ENCODE measurements around the gene TP53I3.
"Not testable (repeated sequence)": the region's sequence is repeated elsewhere in the genome, so short reads cannot be mapped to it uniquely, and the experiment has no call there.

Gene TP53I3

GRCh38 chr2:24084386-24085199 is at the start of gene TP53I3:
TSS of gene TP53I3 (minus strand) at chr2:24084834. CDS start at chr2:24084326, 508 bp downstream.
- DNase-seq (ENCODE audit: extremely low spot score, insufficient read length, low read depth) (peak; percentile 75), FAIRE-seq (peak; percentile 64)

- FAIRE-seq (no peak), DNase-seq (ENCODE audit: extremely low spot score, insufficient read length, low read depth) (no peak)
Observed at GRCh38 chr2:24132543-24132942, 47.9 kb upstream of the TP53I3 start.

DNA sequence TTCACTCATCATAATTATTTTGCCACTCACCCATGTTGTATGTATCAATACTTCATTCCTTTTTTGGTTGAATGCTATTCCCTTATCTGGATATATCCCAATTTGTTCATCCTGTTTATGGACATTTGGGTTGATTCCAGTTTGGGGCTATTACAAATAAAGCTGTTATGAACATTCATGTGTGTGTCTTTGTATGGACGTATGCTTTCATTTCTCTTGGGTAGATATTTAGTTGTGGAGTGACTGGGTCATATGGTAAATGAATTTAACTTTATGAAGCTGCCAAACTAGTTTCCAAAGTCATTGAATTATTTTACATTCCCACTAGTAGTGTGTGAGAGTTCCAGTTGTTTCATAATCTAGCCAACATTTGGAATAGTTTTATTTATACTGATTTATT is 41.3 kb upstream of the TP53I3 start:
- FAIRE-seq, result no peak
- no peak for DNase-seq (ENCODE audit: extremely low spot score, insufficient read length, low read depth)

GRCh38 chr2:24123922-24124580 is 39.4 kb upstream of the TP53I3 start:
- FAIRE-seq (peak; percentile 60), DNase-seq (ENCODE audit: extremely low spot score, insufficient read length, low read depth) (no peak)

DNA sequence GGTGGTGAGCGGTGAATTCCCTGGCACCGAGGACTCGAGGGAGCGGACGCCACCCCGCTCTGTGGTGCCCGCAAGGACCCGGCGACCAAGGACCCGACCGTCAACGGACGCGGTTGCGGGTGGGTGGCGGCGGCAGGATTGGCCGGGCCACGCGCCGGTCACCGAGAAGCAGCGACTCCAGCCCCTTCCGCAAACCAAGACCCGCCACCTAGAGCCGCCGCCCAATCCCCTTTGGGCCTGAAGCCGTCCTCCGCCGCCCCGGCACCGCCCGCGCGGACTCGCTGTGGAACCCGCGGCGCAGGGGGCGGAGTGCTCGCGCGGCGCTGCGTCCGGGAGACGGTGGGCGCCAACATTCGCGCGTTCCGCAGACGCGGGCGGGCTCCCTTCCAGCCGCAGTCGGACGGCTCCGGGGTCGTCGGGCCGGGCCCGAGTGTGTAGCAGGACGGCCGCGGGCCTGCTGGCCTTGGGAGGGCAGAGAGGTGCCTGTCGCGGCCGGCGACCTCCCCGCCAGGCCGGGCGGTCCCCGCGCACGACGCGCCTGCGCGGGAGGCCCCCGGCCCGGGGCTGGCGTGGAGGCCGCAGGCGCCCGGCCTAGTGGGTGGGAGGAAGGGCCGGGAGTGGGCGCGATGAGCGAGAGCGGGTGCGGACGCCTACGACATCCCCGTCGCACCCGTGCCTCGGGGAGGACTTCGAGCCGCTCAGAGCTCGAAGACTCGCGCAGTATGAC is 38.7 kb upstream of the TP53I3 start, which contains the start of the genes FAM228B and PFN4:
FAM228B (plus strand) TSS at position 275 of the 727 bp plus-strand sequence. CDS start 893 bp downstream, outside the sequence.
PFN4 (minus strand) TSS at position 140 of the 727 bp plus-strand sequence. CDS start 799 bp downstream, outside the sequence.
- FAIRE-seq (peak; percentile 83), DNase-seq (ENCODE audit: extremely low spot score, insufficient read length, low read depth) (peak; percentile 89)

DNA sequence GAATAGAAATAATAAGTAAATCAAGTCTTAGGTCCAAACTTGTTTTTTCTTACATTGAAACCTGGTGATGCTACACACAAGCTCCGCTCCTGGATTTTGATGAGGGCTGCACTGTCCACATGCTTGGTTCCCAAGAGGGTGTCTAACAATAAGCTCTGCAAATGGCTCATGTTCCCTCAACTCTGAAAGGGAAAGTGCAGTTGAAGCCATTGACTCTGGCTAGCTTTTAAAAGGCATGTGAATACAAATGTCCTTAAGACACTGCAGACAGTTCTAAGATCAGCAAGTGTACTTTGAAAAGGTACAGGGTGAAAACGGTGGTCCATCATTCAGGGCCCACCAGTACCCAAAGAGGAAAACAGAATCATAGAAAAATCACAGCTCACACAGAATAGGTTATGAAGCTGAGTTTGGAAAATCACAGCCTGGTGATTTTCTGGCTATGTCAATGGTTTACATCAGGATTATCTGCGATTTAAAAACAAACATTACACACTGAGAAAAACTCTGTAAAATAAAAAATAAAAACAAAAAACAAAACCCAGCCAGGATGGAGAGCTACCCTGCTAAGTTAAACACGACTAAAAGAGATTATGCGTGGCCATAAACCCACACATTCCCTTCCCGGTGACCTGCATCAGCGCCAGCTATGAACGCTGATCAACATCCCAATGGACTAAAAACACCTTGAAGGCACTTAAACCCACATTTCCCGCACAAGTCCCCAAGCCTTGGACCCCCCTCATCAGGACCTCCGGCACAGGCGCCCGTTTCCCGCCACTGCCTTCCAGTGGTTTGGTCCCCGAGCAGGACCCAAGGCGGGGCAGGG is 37.9 kb upstream of the TP53I3 start:
- FAIRE-seq (peak; percentile 38), DNase-seq (ENCODE audit: extremely low spot score, insufficient read length, low read depth) (no peak)

DNA sequence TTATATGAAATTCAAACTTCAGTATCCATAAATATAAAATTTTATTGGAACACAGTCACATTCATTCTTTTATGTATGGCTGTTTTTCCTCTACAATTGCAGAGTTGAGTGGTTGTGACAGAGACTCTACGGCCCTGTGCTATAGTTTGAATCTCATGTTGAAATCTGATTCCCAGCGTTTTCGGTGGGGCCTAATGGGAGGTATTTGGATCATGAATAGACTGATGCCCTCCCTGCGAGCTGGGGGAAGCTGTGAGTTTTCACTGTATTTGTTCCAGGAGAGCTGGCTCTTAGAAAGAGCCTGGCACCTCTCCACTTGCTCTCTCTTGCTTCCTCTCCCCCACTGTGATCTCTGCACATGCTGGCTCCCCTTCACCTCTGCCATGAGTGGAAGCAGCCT is 36.8 kb upstream of the TP53I3 start:
- DNase-seq (ENCODE audit: extremely low spot score, insufficient read length, low read depth), result no peak
- no peak for FAIRE-seq

DNA sequence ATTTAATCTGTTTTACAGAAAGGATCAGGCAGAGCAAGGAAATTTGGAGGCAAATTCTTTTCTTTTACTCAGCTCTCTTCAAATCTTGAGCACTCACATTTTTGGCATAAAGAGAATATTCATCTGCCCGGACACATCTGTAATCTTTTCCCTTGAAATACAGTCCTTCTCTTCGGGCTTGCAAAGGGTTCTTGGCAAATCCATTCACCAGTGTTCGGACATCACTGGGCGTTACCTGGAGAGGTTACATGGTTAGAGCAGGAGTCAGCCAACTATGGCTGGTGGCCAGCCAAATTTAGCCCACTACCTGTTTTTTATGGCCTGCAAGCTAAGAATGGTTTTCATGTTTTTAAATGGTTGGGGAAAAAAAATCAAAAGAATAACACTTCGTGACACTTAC is 36.4 kb upstream of the TP53I3 start:
- no peak for DNase-seq (ENCODE audit: extremely low spot score, insufficient read length, low read depth)

GRCh38 chr2:24117902-24118301 is 33.3 kb upstream of the TP53I3 start:
- DNase-seq (ENCODE audit: extremely low spot score, insufficient read length, low read depth) (no peak), FAIRE-seq (no peak)

More for the DNA sequence above, 36.4 kb upstream of the TP53I3 start:
- no peak for FAIRE-seq

DNA sequence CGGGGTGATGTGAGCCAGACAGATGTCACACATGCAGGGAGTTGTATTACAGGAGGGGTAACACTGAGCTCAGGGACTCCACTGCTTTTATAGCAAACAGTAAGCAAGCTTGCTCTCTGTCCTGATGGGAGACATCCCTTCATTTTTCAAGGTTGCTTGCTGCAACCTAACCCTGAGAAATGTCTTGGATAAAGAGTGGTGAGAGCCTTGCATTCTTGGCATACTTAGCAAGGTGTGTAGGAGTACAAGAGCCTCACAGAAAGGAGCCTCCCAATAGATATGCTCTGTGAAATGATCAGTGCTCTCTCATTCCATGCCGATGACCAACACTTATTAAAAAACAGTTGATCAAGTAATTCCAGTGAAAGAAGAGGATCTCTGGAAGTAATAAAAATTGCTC is 30.4 kb upstream of the TP53I3 start:
- no peak for DNase-seq (ENCODE audit: extremely low spot score, insufficient read length, low read depth)
- FAIRE-seq, result no peak

DNA sequence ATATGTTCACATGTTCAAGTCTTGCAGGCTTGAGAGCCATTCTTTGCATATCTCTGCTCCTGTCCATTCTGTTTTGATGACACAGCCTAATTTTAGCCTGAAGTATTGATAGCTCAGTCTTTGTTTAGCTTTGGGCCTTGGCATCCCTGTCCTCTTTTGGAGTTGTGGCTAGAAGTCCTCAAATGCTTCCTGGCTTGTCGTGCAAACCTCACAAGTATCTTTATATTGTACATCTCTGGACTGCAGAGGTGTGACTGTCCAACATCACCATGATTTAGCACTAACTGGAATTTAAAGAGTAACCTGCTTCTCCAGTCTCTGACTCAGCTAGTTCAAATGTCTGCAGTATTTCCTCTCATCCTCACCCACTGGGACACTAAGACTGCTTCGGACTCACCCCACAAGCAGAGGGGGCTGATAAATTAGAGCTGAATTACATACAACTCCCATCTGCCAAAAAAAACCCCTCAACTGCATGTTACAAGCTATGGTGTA is 26.8 kb upstream of the TP53I3 start:
- DNase-seq (ENCODE audit: extremely low spot score, insufficient read length, low read depth) (no peak), FAIRE-seq (no peak)

DNA sequence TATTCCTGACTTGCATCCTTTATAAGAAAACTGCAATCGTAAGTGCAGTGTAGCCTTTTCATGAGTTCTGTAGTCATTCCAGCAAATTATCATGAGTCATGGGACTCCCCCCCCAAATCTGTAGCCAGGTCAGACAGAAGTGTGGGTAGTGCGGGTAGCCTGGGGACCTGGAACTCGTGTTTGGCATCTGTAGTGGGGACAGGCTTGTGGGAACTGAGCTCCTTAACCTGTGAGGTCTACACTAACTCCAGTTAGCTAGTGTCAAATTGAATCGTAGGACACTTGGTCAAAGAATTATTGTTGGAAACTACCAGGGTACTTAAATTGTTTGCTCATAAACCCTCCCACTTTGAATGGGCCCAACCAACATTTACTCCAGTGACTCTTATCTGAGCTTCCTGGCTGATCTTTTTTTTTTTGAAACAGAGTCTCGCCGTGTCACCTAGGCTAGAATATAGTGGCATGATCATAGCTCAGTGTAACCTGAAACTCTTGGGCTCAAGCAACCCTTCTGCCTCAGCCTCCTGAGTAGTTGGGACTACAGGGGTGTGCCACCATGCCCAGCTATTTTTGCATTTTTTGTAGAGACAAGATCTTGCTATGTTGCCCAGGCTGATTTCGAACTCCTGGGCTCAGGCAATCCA is 26.1 kb upstream of the TP53I3 start:
- FAIRE-seq (no peak), DNase-seq (ENCODE audit: extremely low spot score, insufficient read length, low read depth) (no peak)

DNA sequence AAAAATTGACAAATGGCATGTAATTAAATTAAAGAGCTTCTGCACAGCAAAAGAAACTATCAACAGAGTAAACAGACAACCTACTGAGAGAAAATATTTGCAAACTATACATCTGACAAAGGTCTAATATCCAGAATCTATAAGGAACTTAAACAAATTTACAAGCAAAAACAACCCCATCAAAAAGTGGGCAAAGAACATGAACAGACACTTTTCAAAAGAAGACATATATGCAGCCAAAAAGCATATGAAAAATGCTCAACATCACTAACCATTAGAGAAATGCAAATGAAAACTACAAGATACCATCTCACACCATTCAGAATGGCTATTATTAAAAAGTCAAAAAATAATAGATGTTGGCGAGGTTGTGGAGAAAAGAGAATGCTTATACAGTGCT is 24.8 kb upstream of the TP53I3 start:
- DNase-seq (ENCODE audit: extremely low spot score, insufficient read length, low read depth); FAIRE-seq: not testable (repeated sequence)

DNA sequence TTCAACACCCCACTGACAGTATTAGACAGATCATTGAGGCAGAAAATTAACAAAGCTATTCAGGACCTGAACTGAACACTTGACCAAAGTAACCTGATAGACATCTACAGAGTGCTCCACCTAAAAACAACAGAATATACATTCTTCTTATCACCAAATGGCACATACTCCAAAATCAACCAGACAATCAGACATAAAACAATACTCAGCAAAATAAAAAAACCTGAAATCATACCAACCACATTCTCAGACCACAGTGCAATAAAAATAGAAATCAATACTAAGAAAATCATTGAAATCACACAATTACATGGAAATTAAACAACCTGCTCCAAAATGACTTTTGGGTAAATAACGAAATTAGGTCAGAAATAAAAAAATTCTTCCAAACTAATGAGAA is 22.7 kb upstream of the TP53I3 start:
- DNase-seq (ENCODE audit: extremely low spot score, insufficient read length, low read depth) (no peak), FAIRE-seq (no peak)

- no peak for DNase-seq (ENCODE audit: extremely low spot score, insufficient read length, low read depth)
- FAIRE-seq, result no peak
Observed at GRCh38 chr2:24106786-24107185, 22.2 kb upstream of the TP53I3 start.

DNA sequence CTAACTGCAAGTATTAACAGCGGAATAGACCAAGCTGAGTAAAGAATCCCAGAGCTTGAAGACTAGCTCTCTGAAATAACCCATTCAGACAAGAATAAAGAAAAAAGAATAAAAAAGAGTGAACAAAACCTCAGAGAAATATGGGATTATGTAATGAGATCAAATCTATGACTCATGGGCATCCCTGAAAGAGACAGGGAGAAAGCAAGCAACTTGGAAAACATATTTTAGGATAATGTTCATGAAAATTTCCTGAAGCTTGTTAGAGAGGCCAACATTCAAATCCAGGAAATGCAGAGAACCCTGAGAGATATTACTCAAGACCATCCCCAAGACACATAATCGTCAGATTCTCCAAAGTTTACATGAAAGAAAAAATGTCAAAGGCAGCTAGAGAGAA is 21.2 kb upstream of the TP53I3 start:
- DNase-seq (ENCODE audit: extremely low spot score, insufficient read length, low read depth) (no peak), FAIRE-seq (no peak)

- FAIRE-seq, result no peak
- DNase-seq (ENCODE audit: extremely low spot score, insufficient read length, low read depth), result no peak
Observed at GRCh38 chr2:24104906-24105305, 20.3 kb upstream of the TP53I3 start.

DNA sequence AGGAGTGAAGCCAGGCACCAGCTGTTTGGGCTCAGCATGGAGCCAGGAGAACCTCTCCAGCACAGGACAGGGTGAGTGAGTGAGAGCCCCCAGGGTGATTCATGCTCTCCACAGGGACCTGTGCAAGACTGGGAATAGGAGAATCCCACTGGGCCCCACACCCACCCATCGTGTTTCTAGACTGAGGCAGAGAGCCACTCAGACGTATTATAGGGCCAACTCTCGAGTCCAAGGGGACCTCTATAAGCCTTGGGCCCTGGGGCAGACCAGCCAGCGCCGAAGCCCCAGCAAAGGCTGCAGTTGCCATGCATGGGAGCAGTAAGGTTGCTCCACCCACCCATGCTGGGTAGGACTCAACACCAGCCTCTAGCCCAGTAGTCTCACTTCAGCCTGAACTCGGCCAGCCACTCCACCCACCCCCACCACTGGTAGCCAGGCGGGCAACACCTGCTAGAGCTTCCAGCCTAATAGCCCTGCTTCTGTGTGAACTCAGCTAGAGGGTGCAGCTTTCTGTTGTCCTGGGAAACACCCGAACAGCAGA is 19.5 kb upstream of the TP53I3 start:
- FAIRE-seq (no peak), DNase-seq (ENCODE audit: extremely low spot score, insufficient read length, low read depth) (no peak)

GRCh38 chr2:24102677-24103076 is 18.0 kb upstream of the TP53I3 start:
- DNase-seq (ENCODE audit: extremely low spot score, insufficient read length, low read depth), result no peak
- no peak for FAIRE-seq

Data from GM18507 (cell line).